Right lobe of liver (tissue), 4 donors: ENCODE results near the gene KAZN.

Experiments
- POLR2A ChIP-seq: fragments of 450-650 bp; IDR thresholded peaks from one replicate; pipeline ENCODE4 v1.6.1; 2017; ENCODE audit warnings: antibody characterized with exemption, mild to moderate bottlenecking
- TF ChIP-seq, protein P1 (sequence below), 4 donors: fragments of 200-600 bp in 3 of 4; fragments of 450-650 bp in 1 of 4; IDR thresholded peaks; one replicate each; pipeline versions ENCODE4 v1.5.1 to v1.8.0; 2016 to 2022; ENCODE audit warnings: antibody characterized with exemption in 4 of 4, mild to moderate bottlenecking in 2 of 4
- donor health status: DM: no; HTN: no; CAD: no.
- donor health status: DM: no; HTN: no; CAD: no.
- donor health status: DM: no; HTN: yes; CAD: no.

DNA sequence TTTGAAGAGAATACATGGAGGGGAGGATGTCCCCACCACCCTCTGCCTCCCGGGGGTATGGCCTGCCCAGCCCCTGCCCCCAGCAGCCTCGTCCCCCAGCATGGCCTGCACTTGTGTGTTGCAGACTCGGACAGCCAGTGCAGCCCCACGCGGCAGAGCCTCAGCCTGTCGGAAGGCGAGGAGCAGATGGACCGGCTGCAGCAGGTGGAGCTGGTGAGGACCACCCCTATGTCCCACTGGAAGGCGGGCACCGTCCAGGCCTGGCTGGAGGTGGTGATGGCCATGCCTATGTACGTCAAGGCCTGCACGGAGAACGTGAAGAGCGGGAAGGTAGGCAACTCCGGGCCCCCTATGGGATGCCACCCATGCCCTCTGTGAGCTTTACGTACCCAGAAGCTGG is 495.6 kb downstream of the KAZN start:
- TF ChIP-seq, protein P1, sequence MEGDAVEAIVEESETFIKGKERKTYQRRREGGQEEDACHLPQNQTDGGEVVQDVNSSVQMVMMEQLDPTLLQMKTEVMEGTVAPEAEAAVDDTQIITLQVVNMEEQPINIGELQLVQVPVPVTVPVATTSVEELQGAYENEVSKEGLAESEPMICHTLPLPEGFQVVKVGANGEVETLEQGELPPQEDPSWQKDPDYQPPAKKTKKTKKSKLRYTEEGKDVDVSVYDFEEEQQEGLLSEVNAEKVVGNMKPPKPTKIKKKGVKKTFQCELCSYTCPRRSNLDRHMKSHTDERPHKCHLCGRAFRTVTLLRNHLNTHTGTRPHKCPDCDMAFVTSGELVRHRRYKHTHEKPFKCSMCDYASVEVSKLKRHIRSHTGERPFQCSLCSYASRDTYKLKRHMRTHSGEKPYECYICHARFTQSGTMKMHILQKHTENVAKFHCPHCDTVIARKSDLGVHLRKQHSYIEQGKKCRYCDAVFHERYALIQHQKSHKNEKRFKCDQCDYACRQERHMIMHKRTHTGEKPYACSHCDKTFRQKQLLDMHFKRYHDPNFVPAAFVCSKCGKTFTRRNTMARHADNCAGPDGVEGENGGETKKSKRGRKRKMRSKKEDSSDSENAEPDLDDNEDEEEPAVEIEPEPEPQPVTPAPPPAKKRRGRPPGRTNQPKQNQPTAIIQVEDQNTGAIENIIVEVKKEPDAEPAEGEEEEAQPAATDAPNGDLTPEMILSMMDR (IDR thresholded peaks at IDR 0.05), result no peak
- no peak for TF ChIP-seq POLR2A
